Measurements from ENCODE around the gene CCSER2. TPM values are rescaled to one million over a fixed set of nuclear protein-coding genes. Genes with fewer than 3 reads are reported as not detected.

The CCSER2 gene
- total RNA-seq, 4 donors from 2014 or later = 60.5 to 80.6 (median 63.1) TPM

GRCh38 chr10:84367256-84367655 is 38.9 kb downstream of the CCSER2 start:
- peaks cover 0 to 32% (median 10%) of the 10 kb centered on the region in 4 donors for H3K4me1 ChIP-seq
- no peaks in the 10 kb centered on the region for H3K27me3 ChIP-seq
- no peak for TF ChIP-seq POLR2A (IDR thresholded peaks at IDR 0.05; ENCODE audit: low read depth)
- TF ChIP-seq POLR2AphosphoS5 (IDR thresholded peaks at IDR 0.05) = no peak
- TF ChIP-seq EP300 (IDR thresholded peaks at IDR 0.05) = no peak
- no peak for TF ChIP-seq CTCF (IDR thresholded peaks at IDR 0.05)
- 97% methylated on average over 6 of the region's 6 CpGs for WGBS
- no peak overlapping the region for H3K4me3 ChIP-seq
- intact Hi-C loops (cut with DNase I) = no loop called here
- no peak for DNase-seq (ENCODE audit: extremely low spot score)
- peaks cover 9 to 14% (median 10%) of the 10 kb centered on the region in 4 donors for H3K36me3 ChIP-seq
- H3K9me3 ChIP-seq = no peaks in the 10 kb centered on the region
- H3K27ac ChIP-seq (replicated peaks in 1 of 4) = no peak overlapping the region

- Histone ChIP-seq H3K9me3 (no peaks in the 10 kb centered on the region), H3K36me3 (peaks cover 12 to 20% (median 16%) of the 10 kb centered on the region in 4 donors), H3K27me3 (no peaks in the 10 kb centered on the region), H3K4me1 (peaks cover 0 to 22% (median 7%) of the 10 kb centered on the region in 4 donors), H3K27ac (replicated peaks in 1 of 4) (no peak overlapping the region), H3K4me3 (no peak overlapping the region)
- intact Hi-C loops (cut with DNase I) = no loop called here
- DNase-seq (ENCODE audit: extremely low spot score) = no peak
- 96% methylated on average over 1 of the region's 1 CpG for WGBS
- TF ChIP-seq POLR2AphosphoS5 (IDR thresholded peaks at IDR 0.05) (no peak), POLR2A (IDR thresholded peaks at IDR 0.05; ENCODE audit: low read depth) (no peak), EP300 (IDR thresholded peaks at IDR 0.05) (no peak), CTCF (IDR thresholded peaks at IDR 0.05) (no peak)
Observed at GRCh38 chr10:84368828-84369227, 40.4 kb downstream of the CCSER2 start.

- Histone ChIP-seq H3K36me3 (peaks cover 14 to 26% (median 21%) of the 10 kb centered on the region in 4 donors), H3K27me3 (no peaks in the 10 kb centered on the region), H3K27ac (replicated peaks in 1 of 4) (no peak overlapping the region), H3K4me1 (peaks cover 0 to 16% (median 5%) of the 10 kb centered on the region in 4 donors), H3K4me3 (no peak overlapping the region), H3K9me3 (no peaks in the 10 kb centered on the region)
- intact Hi-C loops (cut with DNase I) = no loop called here
- no peak for TF ChIP-seq POLR2A (IDR thresholded peaks at IDR 0.05; ENCODE audit: low read depth)
- TF ChIP-seq CTCF (IDR thresholded peaks at IDR 0.05) = no peak
- TF ChIP-seq EP300 (IDR thresholded peaks at IDR 0.05) = no peak
- no peak for TF ChIP-seq POLR2AphosphoS5 (IDR thresholded peaks at IDR 0.05)
- no peak for DNase-seq (ENCODE audit: extremely low spot score)
- WGBS = 90% methylated on average over 1 of the region's 1 CpG
Observed at GRCh38 chr10:84370283-84370682, 41.9 kb downstream of the CCSER2 start.

GRCh38 chr10:84371944-84372343 is 43.6 kb downstream of the CCSER2 start:
- no peak for DNase-seq (ENCODE audit: extremely low spot score)
- Histone ChIP-seq H3K36me3 (peaks cover 14 to 26% (median 21%) of the 10 kb centered on the region in 4 donors), H3K4me3 (no peak overlapping the region), H3K27me3 (no peaks in the 10 kb centered on the region), H3K27ac (replicated peaks in 1 of 4) (no peak overlapping the region), H3K9me3 (no peaks in the 10 kb centered on the region), H3K4me1 (no peaks in the 10 kb centered on the region)
- TF ChIP-seq EP300 (IDR thresholded peaks at IDR 0.05) (no peak), POLR2AphosphoS5 (IDR thresholded peaks at IDR 0.05) (no peak), POLR2A (IDR thresholded peaks at IDR 0.05; ENCODE audit: low read depth) (no peak), CTCF (IDR thresholded peaks at IDR 0.05) (no peak)
- intact Hi-C loops (cut with DNase I) = no loop called here
- WGBS = 93% methylated on average over 2 of the region's 2 CpGs

- Histone ChIP-seq H3K27me3 (no peaks in the 10 kb centered on the region), H3K4me1 (no peaks in the 10 kb centered on the region), H3K27ac (replicated peaks in 1 of 4) (no peak overlapping the region), H3K4me3 (no peak overlapping the region), H3K36me3 (peaks cover 14 to 26% (median 21%) of the 10 kb centered on the region in 4 donors), H3K9me3 (no peaks in the 10 kb centered on the region)
- TF ChIP-seq POLR2A (IDR thresholded peaks at IDR 0.05; ENCODE audit: low read depth) (no peak), CTCF (IDR thresholded peaks at IDR 0.05) (no peak), POLR2AphosphoS5 (IDR thresholded peaks at IDR 0.05) (no peak), EP300 (IDR thresholded peaks at IDR 0.05) (no peak)
- intact Hi-C loops (cut with DNase I) = no loop called here
- no peak for DNase-seq (ENCODE audit: extremely low spot score)
- 96% methylated on average over 2 of the region's 2 CpGs for WGBS
Observed at GRCh38 chr10:84373000-84373399, 44.6 kb downstream of the CCSER2 start.

Measured in esophagus muscularis mucosa (tissue), 4 donors.